ES-I3 (cell line): ENCODE results near the gene ZFR2.

Experiments
- H3K36me3 ChIP-seq: 2 replicates; pipeline ENCODE4 v1.6.1; 2013; ENCODE audit warnings: mild to moderate bottlenecking, low read length, control low read depth, moderate library complexity; ENCODE audit not compliant: insufficient read depth
- H3K4me1 ChIP-seq: 2 replicates; pipeline ENCODE4 v1.6.1; 2013; ENCODE audit warnings: mild to moderate bottlenecking, control low read depth, low read length; ENCODE audit not compliant: insufficient read depth
- H3K9ac ChIP-seq: 2 replicates; pipeline ENCODE4 v1.6.1; 2013; ENCODE audit warnings: low read depth, mild to moderate bottlenecking, low read length, moderate library complexity
- H3K9me3 ChIP-seq: 2 replicates; pipeline ENCODE4 v1.6.1; 2013; ENCODE audit warnings: mild to moderate bottlenecking, low read length, moderate library complexity; ENCODE audit not compliant: control insufficient read depth, insufficient read depth

ZFR2 gene

DNA sequence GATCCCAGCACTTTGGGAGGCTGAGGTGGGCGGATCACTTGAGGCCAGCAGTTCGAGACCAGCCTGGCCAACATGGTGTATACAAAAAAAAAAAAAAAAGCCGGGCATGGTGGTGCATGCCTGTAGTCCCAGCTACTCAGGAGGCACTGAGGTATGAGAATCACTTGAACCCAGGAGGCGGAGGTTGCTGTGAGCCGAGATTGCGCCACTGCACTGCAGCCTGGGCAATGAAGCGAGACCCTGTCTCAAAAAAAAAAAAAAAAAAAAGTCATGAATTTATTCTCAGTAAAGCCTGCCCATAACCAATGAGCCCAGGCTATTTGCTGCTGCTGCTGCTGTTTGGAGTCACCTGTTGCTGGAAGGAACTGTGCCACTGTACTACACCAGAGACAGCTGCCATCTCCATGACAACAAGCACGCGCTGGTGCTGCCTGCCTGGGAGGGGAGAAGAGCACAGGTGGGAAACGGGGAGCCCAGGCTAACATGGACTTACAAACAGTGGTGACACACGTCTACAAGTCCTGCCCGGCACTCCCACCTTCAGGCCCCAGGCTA lies 11.3 kb downstream of the ZFR2 start:
- Histone ChIP-seq H3K4me1 (no peaks in the 10 kb centered on the region), H3K9ac (no peak overlapping the region), H3K36me3 (no peaks in the 10 kb centered on the region), H3K9me3 (peaks cover 8% of the 10 kb centered on the region)

DNA sequence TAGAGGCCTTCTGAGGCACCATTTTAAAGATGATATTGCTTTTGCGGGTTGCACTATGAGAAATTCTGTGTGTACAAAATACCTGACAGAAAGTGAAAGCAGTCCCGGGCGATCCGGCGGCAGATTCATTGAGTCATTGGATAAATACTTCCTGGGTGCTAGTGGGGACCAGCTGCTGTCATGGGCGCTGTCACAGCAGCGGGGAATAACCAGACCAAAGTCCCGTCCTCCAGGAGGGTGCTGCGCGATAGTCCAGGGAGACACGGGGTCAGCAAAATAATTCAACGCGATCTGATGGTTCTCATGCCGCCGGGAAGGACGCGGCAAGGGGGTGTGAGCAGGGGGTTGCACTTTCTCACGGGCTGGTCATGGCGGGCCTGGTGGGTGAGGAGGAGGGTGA lies 13.5 kb downstream of the ZFR2 start:
- H3K4me1 ChIP-seq = no peaks in the 10 kb centered on the region
- H3K9ac ChIP-seq = no peak overlapping the region
- peaks cover 12% of the 10 kb centered on the region for H3K36me3 ChIP-seq
- H3K9me3 ChIP-seq = peaks cover 20% of the 10 kb centered on the region

DNA sequence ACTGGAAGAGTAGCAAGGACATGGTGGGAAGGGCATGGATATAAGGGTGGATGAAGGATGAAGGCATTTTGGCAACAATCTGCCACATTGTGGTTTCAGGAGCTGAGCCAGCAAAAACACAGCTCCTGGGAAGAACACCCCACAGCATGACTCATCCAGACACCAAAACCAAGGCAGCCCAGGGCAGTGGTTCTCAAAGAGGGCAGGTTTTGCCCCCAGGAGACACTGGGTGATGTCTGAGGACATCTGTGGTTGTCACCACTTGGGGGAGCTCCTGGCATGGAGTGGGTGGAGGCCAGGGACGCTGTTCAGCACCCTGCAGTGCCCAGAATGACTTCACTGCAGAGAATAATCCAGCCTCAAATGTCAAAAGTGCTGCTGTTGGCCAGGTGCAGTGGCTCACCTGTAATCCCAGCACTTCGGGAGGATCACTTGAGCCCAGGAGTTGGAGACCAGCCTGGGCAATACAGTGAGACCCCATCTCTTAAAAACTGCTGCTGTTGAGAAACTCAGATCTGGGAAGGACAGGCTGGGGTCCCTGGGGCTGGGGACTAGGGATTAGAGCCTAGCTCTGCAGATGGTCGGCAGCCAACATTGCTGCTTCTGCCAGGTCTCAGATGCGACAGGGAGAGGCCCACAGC lies 16.1 kb downstream of the ZFR2 start:
- Histone ChIP-seq H3K36me3 (peaks cover 12% of the 10 kb centered on the region), H3K9me3 (peaks cover 20% of the 10 kb centered on the region), H3K9ac (no peak overlapping the region), H3K4me1 (no peaks in the 10 kb centered on the region)

DNA sequence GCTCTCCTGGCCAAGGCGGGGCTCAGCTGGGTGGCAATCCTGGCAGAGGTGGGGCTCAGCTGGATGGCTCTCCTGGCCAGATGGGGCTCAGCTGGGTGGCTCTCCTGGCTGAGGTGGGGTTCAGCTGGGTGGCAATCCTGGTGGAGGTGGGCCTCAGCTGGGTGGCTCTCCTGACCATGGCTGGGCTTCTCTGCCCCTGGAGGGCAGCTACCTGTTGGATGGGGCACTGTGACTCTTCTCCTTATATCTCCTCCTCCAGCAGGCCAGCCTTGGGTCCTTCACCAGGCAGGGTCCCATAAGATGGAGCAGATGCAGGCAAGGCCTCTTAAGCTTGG lies 16.7 kb downstream of the ZFR2 start:
- H3K9ac ChIP-seq = no peak overlapping the region
- H3K9me3 ChIP-seq = peaks cover 20% of the 10 kb centered on the region
- no peaks in the 10 kb centered on the region for H3K4me1 ChIP-seq
- H3K36me3 ChIP-seq = peaks cover 12% of the 10 kb centered on the region

DNA sequence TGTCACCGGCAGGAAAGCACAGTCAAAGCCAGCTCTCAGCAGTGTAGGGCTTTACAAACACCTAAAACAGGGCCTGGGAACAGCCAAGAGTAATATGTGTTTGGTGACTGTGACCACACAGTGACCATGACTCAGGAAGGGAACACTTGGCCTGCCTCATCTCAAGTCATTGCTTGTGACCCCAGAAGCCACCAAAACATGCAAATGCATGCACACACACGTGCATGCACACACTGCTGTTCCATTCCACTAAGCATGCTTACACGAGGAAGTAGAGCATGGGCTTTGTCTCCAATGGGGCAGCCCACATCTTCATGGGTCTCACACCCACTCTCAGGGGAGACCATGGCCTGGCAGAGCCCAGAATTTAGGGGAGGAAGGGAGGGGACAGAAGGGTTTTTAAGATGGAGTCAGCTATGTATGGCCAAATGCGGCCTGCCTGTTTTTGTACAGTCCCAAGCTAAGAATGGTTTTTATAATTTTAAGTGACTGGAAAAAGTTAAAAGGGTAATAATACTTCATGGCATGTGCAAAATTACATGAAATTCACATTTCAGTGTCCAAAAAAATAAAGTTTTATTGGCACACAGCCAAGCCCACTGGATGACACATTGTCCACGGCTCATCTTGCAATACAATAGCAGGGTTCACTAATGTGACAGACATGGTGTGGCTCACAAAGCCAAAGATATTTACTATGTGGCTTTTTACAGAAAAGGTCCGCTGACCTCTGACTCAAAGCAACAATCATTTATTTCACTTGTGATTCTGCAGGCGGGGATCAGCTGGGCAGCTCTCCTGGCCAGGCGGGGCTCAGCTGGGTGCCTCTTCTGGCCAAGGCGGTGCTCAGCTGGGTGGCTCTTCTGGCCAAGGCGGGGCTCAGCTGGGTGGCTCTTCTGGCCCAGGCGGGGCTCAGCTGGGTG lies 17.3 kb downstream of the ZFR2 start:
- peaks cover 12% of the 10 kb centered on the region for H3K36me3 ChIP-seq
- peaks cover 20% of the 10 kb centered on the region for H3K9me3 ChIP-seq
- H3K9ac ChIP-seq = no peak overlapping the region
- H3K4me1 ChIP-seq = no peaks in the 10 kb centered on the region

DNA sequence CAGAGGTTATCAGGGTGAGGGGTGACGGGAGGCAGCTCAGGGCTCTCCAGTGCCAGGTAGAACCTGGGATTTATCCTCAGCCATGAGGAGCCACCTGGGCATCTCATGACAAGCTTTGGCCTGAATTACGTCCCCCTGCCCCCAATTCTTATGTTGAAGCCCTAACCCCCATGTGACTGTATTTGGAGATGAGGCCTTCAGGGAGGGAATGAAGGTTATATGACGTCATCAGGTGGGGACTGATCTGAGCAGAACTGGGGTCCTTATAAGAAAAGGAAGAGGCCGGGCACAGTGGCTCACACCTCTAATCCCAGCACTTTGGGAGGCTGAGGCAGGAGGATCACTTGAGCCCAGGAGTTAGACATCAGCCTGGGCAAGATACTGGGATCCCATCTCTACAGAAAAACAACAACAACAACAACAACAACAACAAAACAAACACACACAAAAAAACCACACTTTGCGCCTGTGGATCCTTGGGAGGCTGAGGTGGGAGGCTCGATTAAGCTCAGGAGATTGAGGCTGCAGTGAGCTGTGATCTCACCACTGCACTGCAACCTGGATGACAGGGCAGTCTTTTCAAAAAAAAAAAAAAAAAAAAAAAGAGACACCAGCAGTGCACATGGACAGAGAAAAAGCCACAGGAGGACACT lies 18.4 kb downstream of the ZFR2 start:
- Histone ChIP-seq H3K4me1 (no peaks in the 10 kb centered on the region), H3K36me3 (peaks cover 12% of the 10 kb centered on the region), H3K9me3 (peaks cover 20% of the 10 kb centered on the region)

DNA sequence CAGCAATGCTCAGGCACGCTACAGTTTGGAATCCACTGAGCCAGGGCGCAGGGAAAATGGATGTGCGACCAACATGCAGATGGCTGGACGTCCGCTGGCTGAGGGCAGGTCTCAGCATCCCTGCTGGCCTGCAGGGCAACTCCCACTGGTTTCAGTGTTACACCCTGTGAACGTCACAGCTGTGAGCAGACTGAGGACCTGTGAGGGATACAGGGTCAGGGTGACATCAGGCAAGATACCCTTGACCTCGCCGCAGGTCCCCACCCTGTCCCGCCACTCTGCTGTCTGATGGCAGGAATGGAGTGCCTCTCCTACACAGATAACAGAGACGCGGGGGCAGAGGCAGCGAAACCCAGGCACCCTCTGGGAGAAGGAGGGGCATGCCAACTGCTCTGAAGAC lies 19.1 kb downstream of the ZFR2 start:
- H3K9ac ChIP-seq = no peak overlapping the region
- H3K9me3 ChIP-seq = peaks cover 20% of the 10 kb centered on the region
- H3K36me3 ChIP-seq = peaks cover 12% of the 10 kb centered on the region
- H3K4me1 ChIP-seq = no peaks in the 10 kb centered on the region

More for the DNA sequence above, 18.4 kb downstream of the ZFR2 start:
- no peak overlapping the region for H3K9ac ChIP-seq

DNA sequence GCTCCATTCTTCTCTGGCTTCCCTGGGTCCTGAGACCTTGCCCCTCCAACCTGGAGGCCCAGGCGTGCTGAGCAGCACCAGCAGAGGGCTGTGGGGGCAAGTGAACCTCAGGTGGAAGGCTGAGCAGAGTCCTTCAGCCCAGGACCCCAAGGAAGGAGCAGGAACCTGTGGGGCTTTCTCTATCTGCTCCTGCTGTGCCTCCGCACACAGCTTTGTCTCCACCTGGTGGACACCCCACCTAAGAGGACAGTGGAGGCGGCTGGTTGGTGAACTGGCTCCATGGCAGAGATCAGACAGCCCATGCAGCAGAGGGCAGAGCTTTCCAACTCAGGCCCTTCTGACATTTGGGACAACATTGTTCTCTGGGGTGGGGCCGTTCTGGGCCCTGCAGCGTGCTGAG lies 19.7 kb downstream of the ZFR2 start:
- no peaks in the 10 kb centered on the region for H3K4me1 ChIP-seq
- H3K9me3 ChIP-seq = peaks cover 20% of the 10 kb centered on the region
- no peak overlapping the region for H3K9ac ChIP-seq
- peaks cover 12% of the 10 kb centered on the region for H3K36me3 ChIP-seq

DNA sequence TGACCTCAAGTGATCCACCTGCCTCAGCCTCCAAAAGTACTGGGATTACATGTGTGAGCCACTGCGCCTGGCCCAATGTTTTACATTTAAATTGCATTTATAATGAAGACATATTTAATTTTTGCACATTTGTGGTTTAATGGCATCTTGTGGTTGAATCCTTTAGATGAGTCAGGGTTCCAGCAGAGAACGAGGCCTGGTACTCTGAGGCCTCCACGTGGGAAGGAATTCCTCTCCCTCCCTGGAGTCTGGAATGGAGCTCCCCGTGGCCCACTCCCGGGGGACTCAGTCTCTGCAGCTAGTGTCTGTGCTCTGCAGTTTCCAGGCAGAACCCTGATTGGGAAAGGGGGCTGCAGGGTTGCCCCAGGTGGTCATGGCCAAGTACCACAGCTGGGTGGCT lies 24.2 kb downstream of the ZFR2 start:
- no peaks in the 10 kb centered on the region for H3K36me3 ChIP-seq
- H3K4me1 ChIP-seq = no peaks in the 10 kb centered on the region; the same call in 1 of the 2 replicates
- no peaks in the 10 kb centered on the region for H3K9me3 ChIP-seq
- H3K9ac ChIP-seq = no peak overlapping the region

DNA sequence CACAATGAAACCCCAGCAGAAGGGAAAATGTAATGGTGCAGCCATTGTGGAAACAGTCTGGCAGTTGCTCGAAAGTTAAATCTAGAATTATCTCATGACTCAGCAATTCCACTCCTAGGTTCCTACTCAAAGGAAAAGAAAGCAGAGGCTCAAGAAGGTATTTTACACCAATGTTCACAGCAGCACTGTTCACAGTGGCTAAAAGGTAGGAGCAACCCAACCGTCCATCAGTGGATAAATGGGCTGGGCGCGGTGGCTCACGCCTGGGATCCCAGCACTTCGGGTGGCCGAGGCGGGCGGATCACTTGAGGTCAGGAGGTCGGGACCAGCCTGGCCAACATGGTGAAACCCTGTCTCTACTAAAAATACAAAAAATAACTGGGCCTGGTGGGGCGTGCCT lies 25.9 kb downstream of the ZFR2 start:
- Histone ChIP-seq H3K36me3 (no peaks in the 10 kb centered on the region), H3K9me3 (no peaks in the 10 kb centered on the region)

DNA sequence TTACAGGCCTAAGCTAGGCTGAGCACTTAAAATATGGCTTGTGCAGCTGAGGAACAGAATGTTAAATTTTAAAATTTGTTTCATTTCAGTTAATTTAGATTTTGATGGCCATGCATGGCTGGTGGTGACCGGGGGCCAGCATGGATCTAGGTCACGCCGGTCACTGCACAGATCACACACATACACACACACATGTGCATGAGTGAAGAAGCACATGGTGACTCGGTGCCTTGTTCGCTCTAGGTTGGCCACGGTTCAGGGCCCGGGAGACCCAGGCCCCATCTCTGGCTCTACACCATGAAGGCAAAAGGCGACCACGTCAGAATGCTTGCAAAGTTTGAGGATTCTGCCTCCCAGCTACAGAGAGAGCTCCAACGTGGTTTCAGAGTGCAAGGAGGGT lies 28.0 kb downstream of the ZFR2 start:
- no peaks in the 10 kb centered on the region for H3K9me3 ChIP-seq
- no peaks in the 10 kb centered on the region for H3K36me3 ChIP-seq
- H3K9ac ChIP-seq = no peak overlapping the region
- no peaks in the 10 kb centered on the region; the same call in 1 of the 2 replicates for H3K4me1 ChIP-seq

More for the DNA sequence above, 25.9 kb downstream of the ZFR2 start:
- Histone ChIP-seq H3K4me1 (no peaks in the 10 kb centered on the region; the same call in 1 of the 2 replicates), H3K9ac (no peak overlapping the region)

DNA sequence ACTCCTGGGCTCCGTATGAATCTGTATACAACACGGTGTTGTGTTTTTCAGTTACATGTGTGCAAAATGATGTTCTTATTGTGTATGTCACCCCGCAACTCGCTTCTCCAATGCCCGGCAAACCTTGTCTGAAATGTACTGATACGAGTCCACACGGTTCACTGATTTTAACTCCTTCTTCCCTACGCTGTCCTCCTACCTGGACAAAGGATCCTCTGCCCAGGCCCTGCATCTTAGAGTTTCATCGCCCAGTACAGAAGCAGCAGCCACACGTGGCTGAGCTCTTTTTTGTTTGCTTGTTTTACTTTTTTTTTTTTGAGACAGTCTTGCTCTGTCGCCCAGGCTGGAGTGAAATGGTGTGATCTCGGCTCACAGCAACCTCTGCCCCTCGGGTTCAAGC lies 28.9 kb downstream of the ZFR2 start:
- H3K9ac ChIP-seq = no peak overlapping the region
- H3K36me3 ChIP-seq = no peaks in the 10 kb centered on the region
- H3K9me3 ChIP-seq = no peaks in the 10 kb centered on the region
- no peaks in the 10 kb centered on the region; the same call in 1 of the 2 replicates for H3K4me1 ChIP-seq

DNA sequence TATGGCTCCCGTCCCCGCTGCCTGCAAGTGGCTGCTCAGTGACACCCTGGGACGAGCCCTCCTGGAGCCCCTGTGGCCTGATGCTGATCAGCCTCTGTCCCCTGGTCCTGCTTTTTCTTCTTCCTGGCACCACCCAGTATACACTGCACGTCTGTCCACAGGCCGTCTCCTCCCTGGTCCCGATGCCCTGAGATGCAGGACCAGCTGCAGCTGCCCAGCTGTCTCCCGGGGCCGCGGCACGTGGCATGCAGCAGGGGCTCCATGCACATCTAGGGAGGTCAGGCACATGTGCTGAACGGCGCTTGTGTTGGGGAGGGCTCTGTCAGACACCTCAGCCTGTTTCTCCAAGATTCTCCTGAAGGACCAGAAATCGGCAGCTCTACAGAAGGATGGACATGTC lies 30.2 kb downstream of the ZFR2 start:
- Histone ChIP-seq H3K9me3 (no peaks in the 10 kb centered on the region), H3K9ac (no peak overlapping the region), H3K36me3 (no peaks in the 10 kb centered on the region), H3K4me1 (no peaks in the 10 kb centered on the region; the same call in 1 of the 2 replicates)

DNA sequence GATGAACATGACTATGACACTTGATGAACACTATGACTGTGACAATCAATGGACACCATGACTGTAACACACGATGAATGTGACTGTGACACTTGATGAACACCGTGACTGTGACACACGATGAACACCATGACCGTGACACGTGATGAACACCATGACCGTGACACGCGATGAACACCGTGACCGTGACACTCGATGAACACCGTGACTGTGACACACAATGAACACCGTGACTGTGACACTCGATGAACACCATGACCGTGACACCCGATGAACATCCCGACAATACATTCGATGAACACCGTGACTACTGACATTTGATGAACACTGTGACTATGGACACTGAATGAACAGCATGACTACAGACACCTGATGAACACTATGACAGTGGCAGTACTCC lies 30.9 kb downstream of the ZFR2 start:
- Histone ChIP-seq H3K9ac (no peak overlapping the region), H3K9me3 (no peaks in the 10 kb centered on the region), H3K4me1 (no peaks in the 10 kb centered on the region; the same call in 1 of the 2 replicates), H3K36me3 (no peaks in the 10 kb centered on the region)
